HG02885 (cell line): Measurements from ENCODE around the gene FRAS1.
"Not testable (repeated sequence)": the region's sequence is repeated elsewhere in the genome, so short reads cannot be mapped to it uniquely, and the experiment has no call there.

Source experiments
- ATAC-seq: cut with Tn5 transposase; IDR thresholded peaks from one replicate; pipeline ENCODE4 v1.9.1; 2021; ENCODE audit warnings: mild to moderate bottlenecking; ENCODE audit not compliant: unreplicated experiment, poor library complexity

Gene FRAS1

GRCh38 chr4:78058591-78059523 is 1.7 kb downstream of the FRAS1 start:
- ATAC-seq, result no peak

- ATAC-seq, result no peak
Observed at GRCh38 chr4:78059524-78059889, 2.4 kb downstream of the FRAS1 start.

- ATAC-seq, result no peak
Observed at GRCh38 chr4:78059938-78060337, 2.8 kb downstream of the FRAS1 start.

- ATAC-seq, result no peak
Observed at GRCh38 chr4:78061939-78062570, 4.9 kb downstream of the FRAS1 start.

- ATAC-seq, result no peak
Observed at GRCh38 chr4:78065508-78066192, 8.5 kb downstream of the FRAS1 start.

- ATAC-seq, result no peak
Observed at GRCh38 chr4:78068481-78068880, 11.4 kb downstream of the FRAS1 start.

GRCh38 chr4:78069319-78069718 is 12.2 kb downstream of the FRAS1 start:
- no peak for ATAC-seq

GRCh38 chr4:78069859-78070258 is 12.7 kb downstream of the FRAS1 start:
- no peak for ATAC-seq

- ATAC-seq, result no peak
Observed at GRCh38 chr4:78070731-78071282, 13.7 kb downstream of the FRAS1 start.

- ATAC-seq, result no peak
Observed at GRCh38 chr4:78074759-78075158, 17.6 kb downstream of the FRAS1 start.

- no peak for ATAC-seq
Observed at GRCh38 chr4:78075986-78076385, 18.9 kb downstream of the FRAS1 start.

GRCh38 chr4:78078101-78078500 is 21.0 kb downstream of the FRAS1 start:
- ATAC-seq, result no peak

GRCh38 chr4:78079726-78080430 is 22.8 kb downstream of the FRAS1 start:
- ATAC-seq, result no peak

GRCh38 chr4:78081541-78081940 is 24.4 kb downstream of the FRAS1 start:
- ATAC-seq, result no peak

- ATAC-seq, result no peak
Observed at GRCh38 chr4:78083035-78083434, 25.9 kb downstream of the FRAS1 start.

GRCh38 chr4:78091534-78091933 is 34.4 kb downstream of the FRAS1 start:
- ATAC-seq, result no peak

- ATAC-seq, result not testable (repeated sequence)
Observed at GRCh38 chr4:78092350-78092749, 35.2 kb downstream of the FRAS1 start.

- ATAC-seq, result no peak
Observed at GRCh38 chr4:78092850-78093249, 35.7 kb downstream of the FRAS1 start.

- ATAC-seq, result no peak
Observed at GRCh38 chr4:78095081-78095480, 38.0 kb downstream of the FRAS1 start.

GRCh38 chr4:78099058-78099457 is 41.9 kb downstream of the FRAS1 start:
- ATAC-seq, result no peak
